Upper lobe of left lung (tissue), 6 donors: ENCODE results near the gene PHETA1. TPM values are rescaled to one million over a fixed set of nuclear protein-coding genes. Genes with fewer than 3 reads are reported as not detected.

Experiments
- ATAC-seq, 2 donors: fragments of 200-7000 bp; cut with Tn5 transposase; one replicate each; pipeline ENCODE4 v1.9.1; 2022; ENCODE audit warnings: mild to moderate bottlenecking in 2 of 2, moderate library complexity in 2 of 2; ENCODE audit not compliant: low FRiP score in 2 of 2
- DNase-seq, 2 donors: peaks; one replicate each; pipeline ENCODE4 v3.0.0-alpha.2; 2019 to 2020
- H3K27ac ChIP-seq, 4 donors: fragments of 200-600 bp; sonication (generic); one replicate each; pipeline ENCODE4 v1.5.1; 2016 to 2019
- H3K27me3 ChIP-seq, 4 donors: fragments of 200-600 bp; sonication (generic); one replicate each; pipeline ENCODE4 v1.5.1; 2017 to 2019
- H3K36me3 ChIP-seq, 4 donors: fragments of 200-600 bp; sonication (generic); one replicate each; pipeline ENCODE4 v1.5.1; 2016 to 2019
- H3K4me1 ChIP-seq, 4 donors: fragments of 200-600 bp; sonication (generic); one replicate each; pipeline ENCODE4 v1.5.1; 2018 to 2019
- H3K4me3 ChIP-seq, 4 donors: fragments of 200-600 bp; sonication (generic); one replicate each; pipeline ENCODE4 v1.5.1; 2017 to 2019; ENCODE audit warnings: mild to moderate bottlenecking in 2 of 4, moderate library complexity in 1 of 4
- H3K9me3 ChIP-seq, 4 donors: fragments of 200-600 bp; sonication (generic); one replicate each; pipeline ENCODE4 v1.5.1; 2018 to 2019
- CTCF ChIP-seq, 6 experiments: fragments of 450-650 bp in 4 of 6; fragments of 200-600 bp in 2 of 6; sonication (generic) in 2 of 6; IDR thresholded peaks; one replicate each; pipeline ENCODE4 v1.5.1; 2016 to 2019; ENCODE audit warnings: antibody characterized with exemption in 6 of 6
- EP300 ChIP-seq, 4 donors: sonication (generic); formaldehyde crosslinking; IDR thresholded peaks; one replicate each; pipeline ENCODE4 v1.5.1; 2017; ENCODE audit warnings: antibody characterized with exemption in 4 of 4, control low read depth in 2 of 4
- POLR2A ChIP-seq, 4 donors: fragments of 450-650 bp; IDR thresholded peaks; one replicate each; pipeline ENCODE4 v1.5.1; 2016 to 2017; ENCODE audit warnings: antibody characterized with exemption in 4 of 4, mild to moderate bottlenecking in 2 of 4
- POLR2AphosphoS5 ChIP-seq, 2 donors: sonication (generic); formaldehyde crosslinking; IDR thresholded peaks; one replicate each; pipeline ENCODE4 v1.5.1; 2017; ENCODE audit warnings: antibody characterized with exemption in 2 of 2
- WGBS, 2 donors: methylation state at CpG; one replicate each; pipeline ENCODE4 v1.1.5; 2017 to 2018; 5-methylcytosine and 5-hydroxymethylcytosine counted together
- total RNA-seq, 6 donors: library from RNA; depleted of rRNA in 4 of 6; stranded (reverse); fragments of >200 nt in 4 of 6; gene quantifications; one replicate each; pipeline versions ENCODE4 v1.1.0 to v1.2.1, GENCODE V29; 2016 to 2021
- donor health status: DM: no; HTN: no; CAD: no; lungs with moderate emphysema.
- donor health status: DM: no; HTN: yes; CAD: no; lungs with severe emphysema.

PHETA1 gene
- total RNA-seq, 6 donors from 2014 or later: 9.1 to 24.6 (median 21.2) TPM

DNA sequence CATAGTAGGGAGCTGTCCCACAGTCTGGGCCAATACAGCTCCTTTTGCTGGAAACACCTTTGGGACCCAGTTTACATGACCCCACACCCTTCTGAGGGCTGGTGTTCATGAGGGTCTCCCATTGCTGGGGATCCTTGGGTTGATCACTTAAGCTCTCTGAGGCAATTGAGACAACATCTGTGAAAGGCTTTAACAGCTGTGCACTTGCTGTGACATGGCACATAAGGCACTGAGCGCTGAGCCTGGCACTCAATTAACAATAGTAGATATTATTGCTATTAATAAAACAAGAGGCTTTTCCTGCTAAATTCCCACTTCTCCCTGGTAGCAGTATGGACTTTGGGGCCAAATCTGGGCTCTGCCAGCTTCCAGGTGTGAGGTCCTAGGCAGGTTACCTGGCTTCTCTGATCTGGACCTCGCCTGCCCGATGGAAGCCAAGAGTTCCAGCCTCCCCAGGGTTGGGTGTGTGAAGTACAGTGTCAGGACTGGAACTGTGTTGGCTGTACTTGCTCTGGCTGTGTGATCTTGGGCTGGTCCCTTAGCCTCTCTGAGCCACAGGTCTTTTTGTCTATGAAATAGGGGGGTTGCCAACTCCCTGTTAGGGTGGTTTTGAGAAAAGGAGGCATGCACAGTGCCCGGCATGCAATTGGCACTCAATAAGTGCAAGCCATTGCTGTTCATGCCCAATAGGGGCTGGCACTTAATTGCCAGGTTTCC, 39.9 kb upstream of the PHETA1 start:
- no peaks in the 10 kb centered on the region for H3K27me3 ChIP-seq
- DNase-seq (no peak), ATAC-seq (no peak)
- H3K27ac ChIP-seq: peak overlapping the region; percentile 69 to 96 (median 92)
- peak overlapping the region in 3 of 4 donors; percentile 14 to 92 (median 25) for H3K4me3 ChIP-seq
- WGBS, 2 donors: 77 to 80% methylated on average over 3 to 4 of the region's 4 CpGs
- H3K36me3 ChIP-seq: no peaks in the 10 kb centered on the region
- H3K4me1 ChIP-seq: peaks cover 71 to 90% (median 84%) of the 10 kb centered on the region in 4 donors
- no peaks in the 10 kb centered on the region for H3K9me3 ChIP-seq
- TF ChIP-seq CTCF (IDR thresholded peaks at IDR 0.05) (no peak), EP300 (IDR thresholded peaks at IDR 0.05) (no peak), POLR2AphosphoS5 (IDR thresholded peaks at IDR 0.05) (no peak)

DNA sequence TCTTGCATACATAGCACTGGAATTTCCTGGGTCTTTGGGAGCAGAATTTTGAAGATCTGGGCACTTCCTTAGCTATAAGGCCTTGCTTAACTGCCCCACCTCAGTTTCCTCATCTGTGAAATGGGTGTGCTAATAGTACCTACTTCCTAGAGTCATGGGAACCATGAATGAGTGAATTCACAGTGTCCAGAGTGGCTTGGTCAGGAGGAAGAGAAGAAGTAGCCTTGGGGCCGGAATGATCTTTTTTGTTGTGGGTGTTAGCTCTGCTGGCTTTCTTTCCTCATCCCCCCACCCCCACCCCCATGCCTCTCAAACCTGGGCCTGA, 39.2 kb upstream of the PHETA1 start:
- Histone ChIP-seq H3K27ac (peak overlapping the region; percentile 69 to 96 (median 92)), H3K9me3 (no peaks in the 10 kb centered on the region), H3K4me1 (peaks cover 73 to 90% (median 88%) of the 10 kb centered on the region in 4 donors), H3K4me3 (peak overlapping the region in 3 of 4 donors; percentile 82 to 97 (median 92)), H3K36me3 (no peaks in the 10 kb centered on the region), H3K27me3 (no peaks in the 10 kb centered on the region)
- ATAC-seq (no peak), DNase-seq (no peak)
- TF ChIP-seq POLR2A (IDR thresholded peaks at IDR 0.05) (no peak), CTCF (IDR thresholded peaks at IDR 0.05) (no peak), POLR2AphosphoS5 (IDR thresholded peaks at IDR 0.05) (no peak), EP300 (IDR thresholded peaks at IDR 0.05) (no peak)
- WGBS, 2 donors: 75% methylated on average over 1 of the region's 1 CpG

DNA sequence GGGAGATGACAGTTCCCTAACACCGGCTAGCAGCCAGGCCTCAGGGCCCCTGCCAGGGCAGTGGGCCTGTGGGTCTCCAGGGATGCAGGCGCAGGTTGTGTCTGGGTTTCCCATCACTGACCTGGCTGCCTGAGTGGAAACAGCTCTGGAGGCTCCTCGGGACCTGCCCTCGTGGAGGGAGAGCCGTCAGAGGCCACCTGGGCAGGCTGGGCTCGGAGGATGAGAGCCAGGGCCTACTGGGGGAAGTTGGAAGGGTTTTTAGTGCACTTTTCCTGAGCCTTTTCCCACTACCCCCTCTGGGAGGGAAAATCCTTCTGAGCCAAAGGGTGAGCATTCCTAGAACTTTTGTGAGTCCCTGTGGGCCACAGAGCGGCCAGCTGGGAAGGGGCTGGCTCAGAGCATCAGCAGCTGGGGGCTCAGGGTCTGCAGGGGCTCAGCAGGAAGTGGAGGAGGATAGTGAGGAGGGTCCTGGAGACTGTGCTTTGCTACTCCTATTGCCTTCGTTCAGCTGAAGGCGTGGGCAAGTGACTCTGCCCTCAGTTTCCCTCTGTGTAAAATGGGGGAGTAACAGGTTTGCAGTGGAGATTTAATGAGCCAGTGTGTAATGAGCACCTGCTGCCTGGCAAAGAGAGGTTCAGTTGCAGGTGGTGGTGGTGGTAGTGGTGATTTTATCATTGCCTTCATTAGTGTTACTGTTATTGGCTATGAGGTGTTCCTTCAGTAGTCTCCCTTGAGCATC, 38.7 kb upstream of the PHETA1 start:
- no peak for DNase-seq
- TF ChIP-seq POLR2AphosphoS5 (IDR thresholded peaks at IDR 0.05) (no peak), POLR2A (IDR thresholded peaks at IDR 0.05) (no peak), EP300 (IDR thresholded peaks at IDR 0.05) (no peak)
- peaks cover 77 to 90% (median 88%) of the 10 kb centered on the region in 4 donors for H3K4me1 ChIP-seq
- ATAC-seq: no peak
- WGBS, 2 donors: 50 to 57% methylated on average over 6 to 9 of the region's 9 CpGs
- H3K27ac ChIP-seq: peak overlapping the region; percentile 91 to 96 (median 93)
- no peaks in the 10 kb centered on the region for H3K9me3 ChIP-seq
- H3K36me3 ChIP-seq: no peaks in the 10 kb centered on the region
- H3K27me3 ChIP-seq: no peaks in the 10 kb centered on the region
- peak overlapping the region; percentile 79 to 97 (median 87) for H3K4me3 ChIP-seq

- Histone ChIP-seq H3K4me3 (peak overlapping the region; percentile 79 to 97 (median 87)), H3K36me3 (no peaks in the 10 kb centered on the region), H3K27me3 (no peaks in the 10 kb centered on the region), H3K4me1 (peaks cover 70 to 84% (median 82%) of the 10 kb centered on the region in 4 donors), H3K9me3 (no peaks in the 10 kb centered on the region), H3K27ac (peak overlapping the region; percentile 91 to 96 (median 93))
- peak in 1 of 2 donors; percentile 18 for ATAC-seq
- DNase-seq: peak; percentile 52 to 83
- TF ChIP-seq CTCF (IDR thresholded peaks at IDR 0.05) (no peak), POLR2A (IDR thresholded peaks at IDR 0.05) (peak in 2 of 4 donors; percentile 19 to 57)
- 13 to 16% methylated on average over 13 to 31 of the region's 34 CpGs for WGBS, 2 donors
Measured at GRCh38 chr12:111406474-111407376, 37.8 kb upstream of the PHETA1 start.
